ENCODE results near the gene FGF12.

The FGF12 gene

DNA sequence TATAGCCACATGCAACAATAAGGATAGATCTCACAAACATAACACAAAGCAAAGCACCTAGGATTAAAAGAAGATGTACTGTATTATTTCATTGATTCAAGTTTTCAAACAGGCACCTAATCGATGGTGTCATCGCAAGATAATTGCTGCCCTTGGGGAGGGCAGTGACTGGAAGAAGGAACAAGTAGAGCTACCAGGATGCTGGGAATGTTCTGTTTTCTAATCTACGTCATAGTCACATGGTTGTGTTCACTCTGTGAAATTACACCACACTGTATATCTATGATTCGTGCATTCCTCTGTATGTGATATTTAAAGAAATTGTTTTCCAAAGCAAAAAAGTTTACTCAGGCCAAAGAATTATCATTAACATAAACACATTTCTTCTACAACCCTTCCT lies 236.6 kb downstream of the FGF12 start:
- no peak for DNase-seq

DNA sequence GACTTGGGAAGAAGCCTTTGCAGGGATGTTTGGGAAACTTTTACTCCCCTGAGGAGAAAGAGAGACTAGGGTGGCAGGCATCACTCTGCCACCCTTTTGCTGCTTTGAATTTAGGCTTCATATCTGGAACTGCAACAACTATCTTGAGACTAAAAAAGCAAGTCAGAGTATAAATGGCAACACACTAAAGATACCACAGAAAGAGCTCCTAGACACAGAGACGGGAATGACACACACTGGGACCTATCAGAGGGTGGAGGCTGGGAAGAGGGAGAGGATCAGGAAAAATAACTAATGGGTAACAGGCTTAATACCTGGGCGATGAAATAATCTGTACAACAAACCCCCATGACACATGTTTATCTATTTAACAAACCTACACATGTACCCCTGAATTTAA lies 237.8 kb downstream of the FGF12 start:
- no peak for DNase-seq

DNA sequence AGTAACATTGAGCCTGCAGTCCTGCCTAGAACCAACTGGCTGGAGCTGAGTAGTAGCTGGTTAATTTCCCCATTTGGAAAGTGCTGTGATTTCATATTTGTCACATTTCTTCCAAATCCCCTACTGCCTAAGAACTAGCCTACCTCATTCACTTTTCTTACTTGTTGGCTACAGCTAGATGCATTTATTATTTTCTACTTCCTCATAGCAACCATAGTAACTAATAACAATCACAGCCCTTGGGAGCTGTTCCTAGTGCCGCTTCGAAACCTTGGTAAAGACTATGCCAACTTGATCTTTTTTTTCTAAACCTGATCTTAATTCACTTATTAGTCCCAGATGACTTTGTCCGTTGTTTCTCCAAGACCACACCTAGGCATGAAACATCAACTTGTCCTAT lies 240.3 kb downstream of the FGF12 start:
- DNase-seq, result no peak

DNA sequence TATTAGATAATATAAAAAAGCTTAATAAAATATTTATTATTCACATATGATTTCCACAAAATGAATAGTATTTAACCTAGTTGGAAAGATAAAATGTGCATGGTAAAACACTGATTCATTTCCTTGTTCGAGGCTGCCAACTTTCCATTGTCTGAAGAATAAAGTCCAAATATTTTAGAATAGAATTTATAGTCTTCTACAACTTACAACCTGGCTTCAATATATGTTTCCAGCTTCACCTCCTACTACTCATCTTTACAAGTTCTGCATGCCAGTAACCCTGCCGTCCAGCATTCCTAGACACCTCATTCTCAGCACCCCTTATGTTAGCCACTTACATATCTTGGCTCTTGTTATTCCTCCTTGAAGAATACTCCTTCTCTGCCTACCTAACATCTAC lies 244.5 kb downstream of the FGF12 start:
- no peak for DNase-seq

DNA sequence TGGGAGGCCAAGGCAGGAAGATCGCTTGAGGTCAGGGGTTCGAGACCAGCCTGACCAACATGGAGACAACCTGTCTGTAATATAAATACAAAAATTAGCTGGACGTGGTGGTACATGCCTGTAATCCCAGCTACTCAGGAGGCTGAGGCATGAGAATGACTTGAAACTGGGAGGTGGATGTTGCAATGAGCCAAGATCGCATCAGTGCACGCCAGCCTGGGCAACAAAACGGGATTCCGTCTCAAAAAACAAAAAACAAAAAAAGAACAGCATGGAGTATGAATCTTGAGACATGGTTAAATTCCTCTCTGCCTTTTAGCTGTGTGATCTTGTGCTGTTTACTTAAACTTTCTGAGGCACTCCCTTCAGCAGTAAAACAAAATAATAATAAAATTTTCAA lies 244.9 kb downstream of the FGF12 start:
- DNase-seq, result no peak

DNA sequence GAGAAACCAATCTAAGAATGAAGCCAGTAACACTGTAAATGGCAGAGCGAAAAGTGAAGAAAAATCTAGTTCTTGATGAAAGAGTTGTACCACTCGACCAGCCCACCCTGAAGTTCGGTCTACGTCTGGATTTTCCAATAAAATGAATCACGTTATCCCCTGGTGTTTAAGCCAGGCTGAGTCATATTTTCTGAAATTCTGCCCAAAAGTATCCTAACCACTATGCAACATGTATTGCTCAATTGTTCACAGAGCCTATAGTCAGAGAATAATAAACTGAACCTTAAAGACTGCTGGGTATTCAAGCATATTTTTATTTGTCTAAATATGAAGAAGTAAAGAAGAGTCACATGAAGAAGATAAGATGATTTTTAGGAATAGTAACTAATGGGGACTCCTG lies 245.7 kb downstream of the FGF12 start:
- no peak for DNase-seq

DNA sequence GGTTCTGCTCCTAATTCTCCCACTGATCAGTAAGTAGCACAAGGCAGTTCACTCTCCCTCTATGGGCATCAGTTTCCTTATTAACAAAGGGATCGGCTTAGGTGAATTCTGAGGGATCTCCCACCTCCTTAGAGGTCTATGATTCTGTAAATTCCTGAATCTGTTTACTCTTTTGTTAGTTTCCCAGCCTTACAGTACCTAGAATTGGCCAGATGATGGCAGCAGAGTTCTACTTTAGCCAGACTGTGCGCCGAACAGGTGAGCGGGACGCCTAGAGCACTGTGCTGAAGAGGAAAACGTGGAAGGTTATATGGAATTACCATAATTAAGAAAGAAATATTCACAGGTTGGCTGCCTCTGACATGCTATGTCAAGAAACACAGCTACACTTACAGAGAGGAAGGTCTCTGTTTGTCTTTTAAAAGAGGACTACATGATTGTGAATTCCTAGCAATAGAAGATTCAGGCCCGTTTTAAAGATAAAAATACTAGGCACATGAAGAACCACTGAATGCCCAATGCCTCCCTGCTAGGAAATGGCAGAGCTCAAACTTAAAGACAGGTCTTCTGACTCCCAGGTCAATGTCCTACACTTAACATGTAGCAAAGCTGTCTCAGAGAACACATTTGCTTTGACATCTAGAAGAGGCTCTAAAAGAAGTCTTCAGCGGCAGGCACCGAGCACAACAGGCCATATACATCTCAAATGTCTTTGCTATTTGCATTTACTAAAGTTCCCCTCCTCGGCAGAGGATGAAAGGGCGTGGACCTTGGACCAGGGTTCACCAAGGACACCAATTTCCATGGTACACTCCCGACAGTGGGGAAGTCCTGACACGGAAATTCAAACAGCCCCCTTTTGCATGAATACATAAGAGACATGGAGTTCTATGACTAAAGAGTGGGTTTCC lies 259.9 kb downstream of the FGF12 start:
- peak; percentile 38 to 59 (median 57) for DNase-seq

DNA sequence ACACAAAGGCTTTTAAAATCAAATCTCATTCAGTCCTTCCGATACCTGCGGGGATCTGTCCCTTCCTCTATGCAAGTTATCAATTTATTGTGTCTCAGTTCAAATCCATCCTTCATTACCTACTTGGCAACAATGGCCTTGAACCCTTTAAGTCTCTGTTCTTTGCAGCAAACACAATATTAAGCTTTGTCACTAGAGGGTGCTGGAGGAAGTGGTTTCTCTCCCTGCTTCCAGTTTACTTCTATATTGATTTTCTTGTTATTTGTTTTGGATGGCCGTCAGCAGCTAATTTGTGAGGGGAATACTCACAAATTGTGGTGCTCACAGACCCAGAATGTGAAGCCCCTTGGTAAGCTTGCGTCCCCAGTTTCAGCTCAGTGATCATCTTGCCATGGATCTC lies 278.3 kb downstream of the FGF12 start:
- DNase-seq, result no peak

DNA sequence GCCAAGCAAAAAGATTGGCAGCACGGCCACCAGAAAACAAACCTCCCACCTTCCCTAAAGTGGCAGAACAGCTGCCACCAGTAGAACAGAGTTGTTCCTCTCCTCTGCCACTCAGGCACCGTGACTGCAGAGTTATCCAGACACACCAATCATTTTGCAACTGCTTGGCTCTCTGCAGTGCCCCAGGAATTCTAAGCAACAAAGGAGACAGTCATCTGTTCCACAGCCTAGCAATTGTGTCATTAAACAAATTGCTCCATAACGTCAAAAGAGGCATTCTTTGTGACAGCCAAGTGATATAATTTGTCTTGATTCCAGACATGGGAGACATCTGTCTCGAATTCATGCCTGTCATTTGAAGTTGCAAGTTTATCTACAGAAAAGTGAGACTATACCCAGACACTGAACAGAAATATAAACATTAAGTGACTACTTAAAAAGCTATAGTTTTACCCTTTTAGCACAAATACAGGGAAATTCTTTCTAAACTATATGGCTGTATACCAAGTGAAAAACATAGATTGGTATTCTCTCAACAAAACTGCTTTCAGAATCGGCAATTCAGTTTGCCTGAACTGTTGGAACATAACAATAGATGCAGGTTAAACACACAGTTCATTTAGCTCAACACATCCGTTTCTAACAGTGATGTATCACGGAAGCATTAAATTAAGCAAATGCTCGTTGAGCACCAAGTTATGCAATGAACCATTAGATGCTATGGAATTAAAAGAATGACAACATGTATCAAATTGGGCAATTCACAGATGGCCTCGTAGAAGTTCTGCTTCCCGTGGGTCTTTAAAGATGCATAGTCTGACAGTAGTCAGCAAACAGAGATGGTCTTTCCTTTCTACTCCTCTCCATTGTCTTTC lies 281.3 kb downstream of the FGF12 start:
- DNase-seq, result no peak

DNA sequence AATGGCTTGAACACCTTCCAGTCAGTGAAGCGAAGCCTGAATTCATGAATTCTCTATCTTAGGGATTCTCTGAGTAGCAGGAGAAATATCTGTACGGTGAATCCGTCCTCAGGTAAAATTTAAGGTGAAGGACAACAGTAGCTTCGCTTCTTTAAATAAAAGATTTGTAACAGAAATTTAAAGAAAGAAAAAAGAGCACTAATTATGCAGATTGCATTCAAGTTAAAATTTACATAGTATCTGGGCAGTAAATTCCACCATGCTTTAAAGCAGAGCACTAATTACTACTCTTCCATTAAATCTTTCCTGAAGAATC lies 282.6 kb downstream of the FGF12 start:
- DNase-seq, result no peak

DNA sequence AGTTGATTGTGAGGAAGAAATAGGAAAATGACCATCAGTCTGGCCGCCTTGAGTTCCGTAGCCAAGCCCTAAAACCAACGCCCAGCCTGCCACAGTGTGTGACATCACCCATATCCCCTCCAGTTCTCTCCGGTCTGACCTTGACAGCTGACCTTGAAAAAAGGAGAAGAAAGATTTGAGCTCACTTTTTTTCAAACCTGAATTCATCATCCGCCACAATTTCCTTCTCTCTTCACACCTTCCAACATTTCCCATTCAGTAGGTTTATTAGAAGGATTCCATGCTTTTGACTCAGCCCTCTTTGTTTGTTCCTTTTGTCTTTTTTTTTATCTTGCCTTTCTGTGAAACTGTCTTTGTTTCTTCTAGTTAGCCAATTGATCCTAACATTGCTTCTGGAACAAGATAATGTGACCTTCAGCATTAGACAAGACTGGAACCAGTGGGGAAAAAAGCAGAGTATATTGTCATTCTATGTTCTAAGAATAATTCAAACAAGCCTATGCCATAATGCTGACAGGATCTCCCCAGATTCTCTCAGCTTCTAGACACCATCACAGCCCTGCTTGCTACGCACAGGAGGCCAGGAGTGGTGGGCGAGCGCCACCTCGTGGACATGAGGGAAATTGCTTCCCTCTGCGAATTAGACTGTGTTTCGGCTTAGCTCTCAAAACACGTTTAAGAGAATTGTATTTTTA lies 283.1 kb downstream of the FGF12 start:
- peak; percentile 55 to 62 (median 61) for DNase-seq

DNA sequence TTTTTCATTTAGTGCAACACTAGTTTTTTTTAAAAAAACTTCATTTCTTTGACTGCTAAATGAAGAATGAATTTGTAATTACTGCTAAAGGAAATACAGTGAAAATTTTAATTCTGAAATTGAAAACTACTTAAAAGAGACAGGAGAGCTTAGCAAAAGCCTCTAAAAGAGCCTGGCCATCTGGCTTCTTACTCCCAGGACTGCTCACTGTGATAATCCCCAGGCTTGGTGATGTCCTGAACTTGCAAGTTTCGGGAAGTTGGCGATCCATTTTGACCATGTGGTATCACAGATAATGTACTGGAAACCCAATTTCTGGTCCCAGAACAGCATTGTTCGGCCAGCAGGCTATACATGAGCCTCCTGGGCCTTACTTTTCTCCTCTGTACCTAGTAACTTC lies 292.1 kb downstream of the FGF12 start:
- DNase-seq, result no peak

DNA sequence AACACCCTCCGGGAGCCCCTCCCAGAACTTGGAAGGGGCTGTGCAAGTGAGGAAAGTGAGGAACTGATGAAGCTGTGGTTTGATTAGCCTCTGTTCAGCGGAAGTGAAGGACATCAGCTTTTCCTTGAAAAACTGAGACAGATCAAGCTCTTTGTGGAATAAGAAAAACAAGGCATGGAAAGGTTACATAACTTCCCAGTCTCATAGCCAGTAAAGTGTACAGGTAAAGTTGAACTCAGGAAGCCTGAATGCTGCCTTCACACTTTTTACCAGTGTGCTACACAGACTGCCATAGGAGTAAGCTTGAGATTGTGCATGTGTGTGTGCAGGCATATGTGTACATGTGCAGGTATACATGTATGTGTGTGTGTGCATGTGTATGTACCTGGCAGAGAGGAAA lies 293.2 kb downstream of the FGF12 start:
- no peak for DNase-seq

DNA sequence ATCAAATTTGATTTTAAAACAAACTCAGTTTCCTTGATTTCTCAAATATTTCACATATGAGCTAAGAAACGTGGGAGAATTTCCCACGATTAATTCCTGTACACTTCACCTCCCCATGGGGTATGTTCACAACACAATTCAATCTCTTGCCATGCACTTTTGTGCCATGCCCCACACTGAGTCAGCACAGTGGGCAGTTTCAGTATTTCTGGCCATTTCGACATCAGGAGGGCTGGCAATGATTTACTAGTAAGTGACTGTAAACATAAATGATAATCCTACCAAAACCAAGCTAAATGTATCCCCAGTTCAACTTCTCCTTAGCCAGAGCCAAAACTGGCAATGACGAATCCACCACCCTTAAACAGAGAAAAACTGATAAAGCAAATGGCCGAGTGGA lies 293.6 kb downstream of the FGF12 start:
- no peak for DNase-seq

DNA sequence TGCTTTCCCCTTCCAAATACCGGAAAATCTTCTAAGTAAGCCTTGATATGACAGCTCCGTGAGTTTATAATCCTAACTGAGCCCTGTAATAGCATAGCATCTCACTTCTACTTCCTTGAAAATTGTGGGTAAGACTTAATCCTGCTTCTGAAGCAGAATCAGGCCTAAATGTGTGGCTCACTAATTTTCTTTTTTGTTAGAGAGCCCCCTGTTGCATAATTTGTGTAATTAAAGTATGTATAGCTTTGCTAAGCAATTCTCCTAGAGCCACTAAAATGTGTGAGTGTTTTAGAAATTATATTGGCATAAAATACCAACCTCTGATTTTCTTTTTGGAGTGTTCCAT lies 304.4 kb downstream of the FGF12 start:
- peak in 1 of 3 donors; percentile 2 for DNase-seq

DNA sequence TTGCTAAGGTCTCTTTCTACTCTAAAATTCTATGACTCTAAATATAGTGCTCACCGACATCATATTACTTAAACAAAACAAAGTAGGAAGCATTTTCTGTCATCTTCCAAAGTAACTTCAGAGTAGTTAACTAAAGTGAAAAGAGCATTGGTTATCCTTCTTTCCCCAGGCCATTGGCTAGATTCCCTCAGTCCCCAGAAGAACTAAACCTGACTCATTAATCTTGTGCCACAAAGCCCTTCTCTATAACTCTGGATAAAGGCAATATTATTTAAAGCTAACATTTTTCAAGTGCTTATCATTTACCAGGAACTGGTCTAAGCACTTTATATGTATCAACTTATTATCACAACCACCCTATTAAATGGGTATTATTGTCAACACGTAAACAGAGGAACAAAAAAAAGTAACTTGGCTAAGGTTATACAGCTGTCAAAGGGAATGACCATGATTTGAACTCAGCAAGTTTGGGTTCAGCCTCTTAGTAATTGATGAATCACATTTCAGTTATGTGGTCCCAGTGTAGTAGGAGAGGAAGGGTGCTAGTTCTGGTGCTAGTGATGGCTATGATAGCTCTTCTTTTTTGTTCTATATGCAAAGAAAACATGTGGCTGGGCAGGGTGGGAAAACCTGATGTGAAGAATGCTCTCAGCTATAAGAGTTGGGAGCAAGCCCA lies 304.9 kb downstream of the FGF12 start:
- DNase-seq, result no peak

DNA sequence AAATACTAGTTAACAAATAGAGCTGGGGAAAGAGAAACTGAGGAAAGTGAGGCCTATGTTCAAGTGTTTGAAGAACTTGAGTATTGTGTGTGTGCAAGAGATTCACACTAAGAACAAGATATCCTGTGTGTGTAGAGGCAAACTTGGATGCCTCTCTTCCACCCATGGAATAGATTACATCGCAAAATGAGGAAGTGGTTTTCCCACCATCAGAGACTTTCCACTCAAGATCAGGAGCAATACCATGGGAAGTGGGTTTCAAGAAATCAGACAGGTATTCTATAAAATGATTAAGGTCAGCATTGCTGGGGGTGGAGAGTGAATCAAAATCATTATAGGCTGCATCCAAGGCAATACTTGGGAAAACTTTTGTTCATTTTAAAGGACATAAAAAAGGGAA lies 308.0 kb downstream of the FGF12 start:
- DNase-seq, result no peak

DNA sequence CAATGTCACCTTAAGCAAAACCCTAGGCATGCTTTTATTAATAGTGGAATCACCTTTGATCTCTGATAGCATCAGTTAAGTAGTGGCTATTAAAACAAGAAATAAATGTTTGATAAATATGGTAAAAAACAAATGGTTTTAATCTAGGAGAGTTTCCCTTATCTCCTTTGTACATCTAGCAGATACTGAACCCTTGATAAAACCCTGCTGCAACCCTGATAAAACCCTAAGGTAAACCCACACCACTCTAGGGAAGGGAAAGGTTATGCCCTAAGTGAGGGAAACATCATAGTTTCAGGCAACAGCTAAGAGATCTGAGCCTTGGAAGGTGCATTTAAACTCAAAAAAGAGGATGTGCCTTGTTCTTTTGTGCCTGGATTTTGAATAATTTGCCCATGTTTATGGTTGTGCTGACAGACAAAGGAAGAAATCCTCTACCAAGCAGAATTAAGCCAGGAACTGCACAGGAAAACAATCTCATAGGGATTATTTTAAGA lies 309.7 kb downstream of the FGF12 start:
- DNase-seq, result no peak

DNA sequence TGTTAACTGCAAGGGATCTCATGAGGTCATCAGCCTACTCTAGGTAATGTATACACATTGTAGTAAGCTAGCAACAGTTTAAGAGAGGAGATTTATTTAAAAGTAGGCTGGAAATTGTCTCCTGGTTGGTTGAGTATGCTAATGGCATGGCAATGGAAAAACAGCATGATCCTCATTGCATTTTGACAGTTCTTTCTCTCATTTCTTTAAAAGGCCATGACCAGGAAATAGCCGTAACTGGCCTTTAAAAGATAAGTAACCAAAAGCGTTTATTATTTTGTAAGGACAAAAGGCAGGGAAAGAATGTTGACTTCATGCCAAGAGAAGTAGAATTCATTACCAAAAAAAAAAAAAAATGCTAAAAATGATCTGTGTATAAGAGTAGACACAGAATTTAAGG lies 310.3 kb downstream of the FGF12 start:
- no peak for DNase-seq

DNA sequence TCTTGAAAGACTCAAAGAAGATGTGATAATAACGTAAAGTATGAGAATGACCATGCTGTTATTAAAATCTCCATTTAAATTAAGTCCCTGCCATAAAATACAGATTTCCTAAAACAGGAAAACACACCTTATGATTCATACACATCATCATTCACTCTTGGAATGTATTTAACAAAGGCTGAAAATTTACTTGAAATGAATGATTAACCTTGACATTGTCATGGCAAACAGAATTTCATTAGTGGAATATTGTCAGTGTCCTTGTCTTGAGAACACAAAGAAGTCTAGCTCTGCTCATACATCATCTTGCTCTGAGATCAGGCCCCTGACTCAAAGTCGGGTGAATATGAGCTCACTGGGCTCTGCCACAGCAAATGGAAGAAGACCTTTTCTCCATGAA lies 313.9 kb downstream of the FGF12 start:
- DNase-seq, result no peak

DNA sequence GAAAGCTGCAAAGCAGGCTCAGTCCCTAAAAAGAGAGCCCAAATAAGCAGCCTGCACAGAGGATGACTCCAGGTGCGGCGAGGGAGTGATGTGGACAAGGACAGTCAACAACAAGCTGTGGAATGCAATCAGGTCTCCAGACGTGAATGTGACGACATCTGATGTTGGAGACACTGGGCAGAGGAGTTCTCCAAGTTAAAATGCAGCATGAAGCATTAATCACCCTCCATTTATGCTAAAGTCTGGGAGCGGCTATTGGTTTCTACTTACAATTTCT lies 316.7 kb downstream of the FGF12 start:
- no peak for DNase-seq

DNA sequence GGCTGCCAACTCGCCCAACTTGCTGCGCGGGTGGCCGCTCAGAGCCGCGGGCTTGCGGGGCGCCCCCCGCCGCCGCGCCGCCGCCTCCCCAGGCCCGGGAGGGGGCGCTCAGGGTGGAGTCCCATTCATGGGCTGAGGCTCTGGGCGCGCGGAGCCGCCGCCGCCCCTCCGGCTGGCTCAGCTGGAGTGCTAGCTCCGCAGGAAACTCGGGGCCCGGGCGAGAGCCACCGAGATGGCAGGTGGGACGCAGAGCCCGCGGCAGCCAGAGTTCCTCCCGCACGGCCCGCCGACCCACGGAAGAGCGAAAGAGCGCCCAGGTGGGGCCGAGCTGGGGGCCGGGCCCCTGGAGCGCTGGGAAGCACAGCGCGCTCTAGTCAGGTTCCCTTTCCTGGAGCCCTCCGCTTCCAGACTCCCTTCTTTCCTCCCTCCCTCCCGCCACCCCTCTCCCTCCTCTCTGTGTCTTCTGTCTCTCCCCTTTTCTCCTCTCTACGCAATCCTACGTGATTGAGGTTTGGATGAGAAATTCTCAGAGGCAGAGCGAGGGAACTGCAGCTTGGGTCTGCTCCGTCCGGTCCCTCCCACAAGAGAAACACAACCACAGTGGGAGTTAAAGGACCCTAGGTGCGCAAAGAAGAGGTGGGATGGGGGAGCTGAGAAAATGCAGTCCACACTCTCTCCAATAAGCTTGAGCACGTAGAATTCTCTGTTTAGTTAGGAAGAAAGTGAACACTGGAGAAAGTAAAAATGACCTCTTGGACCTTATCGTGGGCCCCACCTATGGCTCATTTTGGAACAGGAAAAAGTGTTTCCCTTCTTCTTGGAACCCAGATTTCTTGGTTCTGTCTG lies 317.3 kb downstream of the FGF12 start:
- DNase-seq, result no peak

Data from suppressor macrophage treated with lipopolysaccharide for 1 hour (primary cell).